HG02885 (cell line): ENCODE measurements around the gene DCUN1D3.
"Not testable (repeated sequence)": the region's sequence is repeated elsewhere in the genome, so short reads cannot be mapped to it uniquely, and the experiment has no call there.

Source experiments
- ATAC-seq: cut with Tn5 transposase; IDR thresholded peaks from one replicate; pipeline ENCODE4 v1.9.1; 2021; ENCODE audit warnings: mild to moderate bottlenecking; ENCODE audit not compliant: unreplicated experiment, poor library complexity

Gene DCUN1D3

DNA sequence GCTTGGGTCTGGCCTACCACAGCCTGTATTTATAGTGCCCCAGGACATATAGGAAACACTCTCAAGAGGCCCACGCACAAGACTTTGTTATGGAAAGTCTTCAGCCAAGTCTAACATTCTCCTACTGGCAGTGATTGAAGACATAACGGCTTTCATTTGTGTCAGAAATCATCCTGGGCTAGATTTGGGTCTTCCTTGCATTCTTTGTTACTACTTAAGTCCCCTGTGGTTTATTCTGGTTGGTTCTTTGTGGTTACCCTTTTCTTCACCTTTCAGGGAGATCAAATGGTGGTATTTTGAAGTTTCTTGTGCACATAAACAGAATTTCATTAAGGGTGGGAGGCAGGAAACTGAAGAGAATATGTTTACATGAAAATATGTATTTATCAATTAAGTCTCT is 56.1 kb downstream of the DCUN1D3 start:
- no peak for ATAC-seq

DNA sequence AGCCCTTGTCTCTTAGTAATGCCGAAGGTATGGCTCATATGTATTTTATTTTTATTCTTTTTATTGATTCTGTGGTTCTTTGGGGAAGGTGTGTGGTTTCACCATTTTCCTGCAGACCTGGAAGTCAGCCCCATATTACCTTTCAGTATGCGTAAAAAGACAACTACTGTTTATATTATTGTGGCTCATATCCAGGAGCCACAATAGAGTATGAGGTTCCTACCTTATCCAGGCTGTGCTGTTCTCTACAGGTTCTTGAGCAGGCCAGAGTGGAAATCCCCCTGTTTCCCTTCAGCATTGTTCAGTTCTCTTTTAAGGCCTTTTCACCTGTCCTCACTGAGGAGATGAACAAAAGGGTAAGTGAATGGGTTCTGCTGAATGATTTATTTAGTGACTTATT is 60.7 kb downstream of the DCUN1D3 start:
- ATAC-seq, result no peak

DNA sequence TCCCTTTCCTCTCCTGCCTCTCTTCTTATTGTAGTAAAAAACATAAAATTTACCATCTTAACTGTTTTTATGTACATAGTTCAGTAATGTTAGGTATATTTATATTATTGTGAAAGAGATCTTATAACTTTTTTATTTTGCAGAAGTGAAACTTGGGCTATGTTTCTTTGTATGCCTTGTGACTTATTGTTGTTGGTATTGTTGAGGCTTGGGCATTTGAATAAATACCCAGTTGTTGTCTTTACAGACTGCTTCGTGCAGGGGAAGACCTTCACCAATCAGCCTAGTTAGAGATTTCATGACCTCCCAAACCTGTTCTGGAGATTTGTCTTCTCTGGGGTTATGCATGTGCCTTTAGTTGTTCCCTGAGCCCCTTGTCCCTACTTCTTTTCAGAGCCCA is 61.9 kb downstream of the DCUN1D3 start:
- no peak for ATAC-seq

DNA sequence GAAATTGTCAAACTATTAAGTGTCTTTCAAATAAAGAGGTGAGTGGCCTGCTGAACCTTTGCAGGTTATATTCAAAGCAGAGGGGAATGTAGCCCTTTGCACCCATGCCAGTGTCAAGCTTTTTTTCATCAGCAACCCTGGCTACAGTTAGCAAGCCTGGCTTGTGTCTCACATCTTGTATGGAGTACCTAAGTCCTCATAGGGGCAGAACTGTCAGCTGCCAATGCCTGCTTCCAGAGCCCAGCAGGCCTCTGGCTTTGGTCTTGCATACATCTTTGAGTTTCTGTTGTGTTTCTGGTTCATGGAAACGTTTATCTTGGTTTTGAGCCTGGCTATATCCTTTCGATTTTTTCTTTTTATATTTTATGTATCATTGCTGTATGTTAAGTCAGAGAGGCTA is 67.1 kb downstream of the DCUN1D3 start:
- ATAC-seq, result no peak

DNA sequence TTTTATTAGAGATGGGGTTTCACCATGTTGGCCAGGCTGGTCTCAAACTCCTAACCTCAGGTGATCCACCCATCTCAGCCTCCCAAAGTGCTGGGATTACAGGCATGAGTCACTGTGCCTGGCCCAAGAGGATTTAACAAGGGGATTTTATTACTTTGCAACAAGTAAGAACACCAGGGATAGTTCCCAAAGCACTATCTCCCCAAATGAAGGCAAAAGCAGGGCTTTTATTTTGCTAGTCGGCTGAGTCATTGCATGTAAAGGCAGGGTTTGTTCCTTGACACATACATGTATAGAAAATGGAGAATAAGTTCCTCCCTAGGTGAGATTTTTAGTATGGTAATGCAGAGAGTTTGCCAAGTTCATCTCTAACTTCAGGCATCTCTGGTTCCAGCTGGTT is 69.8 kb downstream of the DCUN1D3 start:
- no peak for ATAC-seq

DNA sequence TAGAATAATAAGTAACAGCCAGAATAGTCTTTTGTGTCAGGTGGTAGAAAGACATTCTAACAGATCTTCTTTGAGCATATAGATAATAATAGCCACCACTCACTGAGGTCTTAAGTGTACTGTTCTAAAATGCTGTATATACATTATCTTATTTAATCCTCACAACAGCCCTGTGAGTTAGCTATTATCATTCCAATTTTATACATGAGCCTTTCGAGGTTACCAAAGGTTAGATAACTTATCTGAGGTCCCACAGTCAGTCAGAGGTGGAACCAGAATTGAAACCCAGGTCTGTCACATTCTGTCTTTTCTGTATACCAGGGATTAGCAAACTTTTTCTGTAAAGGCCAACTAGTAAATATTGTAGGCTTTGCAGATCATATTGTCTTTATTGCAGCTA is 70.6 kb downstream of the DCUN1D3 start:
- ATAC-seq, result no peak

DNA sequence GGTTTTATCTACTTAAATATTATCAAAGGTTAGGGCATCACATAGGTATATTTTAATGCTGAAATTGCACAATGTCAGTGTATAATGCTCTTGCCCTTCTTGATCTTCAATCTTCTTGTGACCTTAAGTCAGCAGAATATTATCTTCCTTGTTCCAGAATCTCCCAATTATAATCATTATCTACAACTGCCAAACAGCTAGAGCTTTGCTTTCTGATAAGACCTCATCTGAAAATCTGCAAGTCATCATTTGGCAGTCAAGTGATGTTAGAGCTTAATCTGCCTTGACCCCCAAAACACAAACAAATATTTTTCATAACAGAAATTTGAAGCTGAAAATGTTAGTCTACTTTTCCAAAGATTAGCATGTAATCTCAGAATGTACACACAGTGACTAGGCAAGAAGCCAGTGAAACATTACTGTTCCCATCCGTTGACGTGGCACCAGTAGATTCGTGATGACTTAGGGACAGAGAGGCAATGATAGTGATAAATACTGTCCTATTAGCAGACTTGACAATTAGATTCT is 74.1 kb downstream of the DCUN1D3 start:
- no peak for ATAC-seq

DNA sequence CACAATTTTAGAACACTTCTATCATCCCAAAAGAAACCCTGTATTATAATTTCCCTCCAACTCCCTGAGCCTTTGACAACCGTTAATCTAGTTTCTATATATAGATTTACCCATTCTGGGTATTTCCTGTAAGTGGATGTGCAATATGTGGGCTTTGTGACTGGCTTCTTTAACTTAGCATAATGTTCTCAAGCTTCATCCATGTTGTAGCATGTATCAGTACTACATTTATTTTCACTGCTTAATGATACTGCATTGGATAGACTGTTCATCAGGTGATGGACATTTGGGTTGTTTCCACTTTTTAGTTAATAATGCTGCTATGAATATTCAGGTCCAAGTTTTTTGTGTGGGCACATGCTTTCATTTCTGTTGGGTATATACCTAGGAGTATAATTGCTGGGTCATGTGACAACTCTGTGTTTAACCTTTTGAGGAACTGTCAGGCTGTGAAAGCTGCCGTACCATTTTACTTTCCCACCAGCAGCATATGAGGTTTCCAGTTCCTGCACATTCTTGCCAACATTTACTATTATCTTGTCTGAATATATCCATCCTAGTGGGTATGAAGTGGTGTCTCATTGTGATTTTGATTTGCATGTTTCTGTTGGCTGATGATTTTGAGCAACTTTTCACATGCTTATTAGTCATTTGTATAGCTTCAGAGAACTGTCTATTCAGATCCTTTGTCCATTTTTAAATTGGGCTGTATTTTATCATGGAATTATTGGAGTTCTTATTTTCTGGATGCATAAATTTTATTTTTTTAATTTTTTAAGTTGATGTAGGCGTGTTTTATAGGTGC is 77.4 kb downstream of the DCUN1D3 start:
- no peak for ATAC-seq

DNA sequence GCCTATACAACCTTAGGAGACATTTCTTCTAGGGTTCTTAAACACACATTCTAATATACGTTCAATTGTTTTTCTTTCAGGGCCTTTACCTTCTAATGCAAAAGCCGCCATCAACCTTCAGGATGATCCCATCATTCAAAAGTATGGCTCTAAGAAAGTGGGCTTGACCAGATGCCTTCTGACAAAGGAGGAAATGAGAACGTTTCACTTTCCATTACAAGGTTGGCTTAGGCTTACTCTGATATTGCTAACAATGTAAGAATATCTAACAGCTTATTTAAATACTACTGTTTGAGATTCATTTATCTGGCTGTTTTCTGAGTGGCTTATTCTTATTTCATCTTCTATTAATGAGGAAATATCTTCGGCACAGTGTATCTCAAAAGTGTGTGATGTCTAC is 78.5 kb downstream of the DCUN1D3 start:
- ATAC-seq, result no peak

DNA sequence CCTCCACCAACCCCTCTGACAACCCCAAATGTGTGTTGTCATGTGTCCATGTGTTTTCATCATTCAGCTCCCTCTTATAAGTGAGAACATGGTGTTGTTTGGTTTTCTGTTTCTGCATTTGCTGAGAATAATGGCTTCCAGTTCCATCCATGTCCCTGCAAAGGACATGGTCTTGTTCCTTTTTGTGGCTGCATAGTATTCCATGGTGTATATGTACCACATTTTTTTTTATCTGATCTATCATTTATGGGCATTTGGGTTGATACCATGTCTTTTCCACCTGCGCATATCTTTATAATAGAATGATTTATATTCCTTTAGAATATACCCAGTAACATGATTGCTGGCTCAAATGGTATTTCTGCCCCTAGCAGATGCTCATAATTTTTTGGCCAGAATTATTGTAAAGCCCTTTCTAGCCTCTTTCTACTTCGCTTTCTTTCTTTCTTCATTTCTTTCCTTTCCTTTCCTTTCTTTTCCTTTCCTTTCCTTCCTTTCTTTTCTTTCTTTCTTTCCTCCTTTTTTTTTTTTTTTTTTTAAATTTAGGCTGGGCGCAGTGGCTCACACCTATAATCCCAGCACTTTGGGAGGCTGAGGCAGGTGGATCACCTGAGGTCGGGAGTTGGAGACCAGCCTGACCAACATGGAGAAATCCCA is 81.1 kb downstream of the DCUN1D3 start:
- ATAC-seq, result no peak

DNA sequence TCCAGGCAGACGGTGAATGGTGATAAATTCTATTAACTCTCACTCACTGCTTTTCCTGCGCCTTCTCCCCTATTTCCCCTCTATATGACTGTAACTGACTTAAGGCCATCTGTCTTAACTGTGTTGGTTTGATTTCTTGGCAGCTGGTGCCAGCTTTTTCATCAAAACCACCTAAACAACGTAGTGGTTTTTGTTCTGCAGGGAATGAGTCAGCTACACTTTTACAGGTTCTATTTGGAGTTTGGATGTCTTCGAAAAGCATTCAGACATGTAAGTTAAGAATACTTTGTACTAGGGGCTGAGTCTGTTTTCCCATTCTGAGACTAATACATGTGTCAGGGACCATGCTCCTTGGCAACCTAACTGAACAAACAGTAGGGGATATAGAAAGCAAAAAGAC is 85.4 kb downstream of the DCUN1D3 start:
- no peak for ATAC-seq

DNA sequence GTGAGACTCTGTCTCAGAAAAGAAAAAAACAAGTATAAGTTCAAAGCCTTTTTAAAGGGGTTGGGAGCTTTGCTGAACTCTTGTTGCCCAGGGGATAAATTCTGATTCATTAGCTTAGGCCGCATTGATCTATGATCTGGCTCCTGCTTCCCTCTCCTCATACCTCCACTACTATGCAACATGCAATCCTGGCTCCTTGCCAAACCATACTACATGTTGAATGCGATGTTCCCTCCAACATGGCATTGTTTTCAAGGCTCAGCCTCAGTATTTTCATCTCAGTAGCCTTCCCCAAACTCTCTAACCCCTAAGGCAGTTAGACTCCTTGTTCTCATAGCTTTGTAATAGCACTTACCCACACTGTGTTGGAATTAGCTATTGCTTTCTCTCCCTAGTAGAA is 87.6 kb downstream of the DCUN1D3 start:
- ATAC-seq, result no peak

DNA sequence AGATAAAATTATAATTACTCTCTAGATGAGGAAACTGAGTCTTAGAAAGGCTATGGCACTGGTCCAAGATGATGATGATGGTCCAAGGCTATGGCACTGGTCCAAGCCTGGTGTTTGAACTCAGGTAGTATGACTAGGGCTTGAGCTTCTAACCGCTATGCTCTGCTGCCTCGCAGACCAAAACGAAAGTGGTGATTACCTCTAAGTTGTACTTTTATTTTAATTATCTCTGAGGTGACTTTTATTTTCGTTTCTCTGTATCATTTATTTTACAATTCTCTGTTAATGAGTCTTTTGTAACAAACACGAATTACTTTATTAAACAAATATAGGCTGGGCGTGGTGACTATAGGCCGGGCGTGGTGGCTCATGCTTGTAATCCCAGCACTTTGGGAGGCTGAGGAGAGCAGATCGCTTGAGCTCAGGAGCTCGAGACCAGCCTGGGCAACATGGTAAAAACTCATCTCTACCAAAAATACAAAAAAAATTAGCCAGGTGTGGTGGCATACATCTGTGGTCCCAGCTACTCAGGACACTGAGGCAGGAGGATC is 88.2 kb downstream of the DCUN1D3 start:
- no peak for ATAC-seq

DNA sequence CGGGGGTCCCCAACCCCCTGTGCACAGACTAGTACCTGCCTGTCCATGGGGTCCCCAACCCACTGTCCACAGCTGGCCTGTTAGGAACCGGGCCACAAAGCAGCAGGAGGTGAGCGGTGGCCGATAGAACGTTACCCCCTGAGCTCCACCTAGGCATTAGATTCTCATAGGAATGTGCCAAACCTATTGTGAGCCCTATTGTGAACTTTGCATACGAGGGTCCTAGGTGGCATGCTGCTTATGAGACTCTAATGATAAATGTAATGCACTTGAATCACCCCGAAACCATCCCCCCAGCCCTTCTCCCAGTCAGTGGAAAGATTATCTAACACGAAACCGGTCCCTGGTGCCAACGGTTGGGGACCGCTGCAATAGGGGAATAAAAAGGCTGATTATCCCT is 92.3 kb downstream of the DCUN1D3 start:
- ATAC-seq, result no peak

DNA sequence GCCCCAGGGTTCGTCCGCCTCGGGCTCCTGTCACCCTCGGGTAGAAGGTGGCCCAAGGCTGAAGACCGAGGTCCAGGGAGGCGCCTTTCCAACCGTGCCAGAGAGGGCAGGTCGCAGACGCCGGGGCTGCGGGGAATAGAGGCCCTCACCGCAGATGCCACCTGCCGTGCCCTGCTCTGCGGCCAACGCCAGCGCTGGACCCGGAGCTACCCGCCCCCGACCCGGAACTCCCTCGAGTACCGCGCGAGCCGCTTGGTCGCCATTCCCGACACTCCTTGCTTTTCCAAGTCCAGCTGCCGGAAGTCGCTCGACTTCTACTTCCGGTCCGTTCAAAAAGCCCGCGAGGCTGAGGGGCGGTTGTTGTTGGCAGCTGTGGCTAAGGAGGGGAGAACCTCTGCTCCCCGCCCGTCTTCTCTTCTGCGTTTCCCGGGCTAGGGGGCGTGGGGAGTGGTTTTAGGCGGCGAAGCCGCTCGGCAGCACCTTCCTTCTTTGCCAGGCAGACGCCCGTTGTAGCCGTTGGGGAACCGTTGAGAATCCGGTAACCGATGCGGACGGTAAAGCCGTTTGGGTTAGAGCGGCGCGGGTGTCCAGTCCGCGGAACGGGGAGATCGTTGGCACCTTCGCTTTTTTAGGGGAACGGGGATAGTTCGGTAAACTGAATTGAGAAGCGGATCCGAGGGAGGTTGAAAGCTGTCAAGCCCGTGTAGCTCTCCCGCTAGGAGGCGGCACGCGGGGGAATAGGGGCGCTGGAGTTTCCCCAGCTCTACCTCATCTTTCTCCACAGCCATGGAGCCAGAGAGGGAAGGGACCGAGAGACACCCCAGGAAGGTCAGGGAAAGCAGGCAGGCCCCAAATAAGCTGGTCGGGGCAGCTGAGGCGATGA is 93.7 kb downstream of the DCUN1D3 start, which contains the start of the genes ERI2 and REXO5:
TSS of gene ERI2 (minus strand) at position 305 of the 883 bp plus-strand sequence. CDS start at position 263, 42 bp downstream.
TSS of gene REXO5 (plus strand) at position 360 of the 883 bp plus-strand sequence. CDS start at position 787, 427 bp downstream.
- ATAC-seq, result peak; percentile 86

DNA sequence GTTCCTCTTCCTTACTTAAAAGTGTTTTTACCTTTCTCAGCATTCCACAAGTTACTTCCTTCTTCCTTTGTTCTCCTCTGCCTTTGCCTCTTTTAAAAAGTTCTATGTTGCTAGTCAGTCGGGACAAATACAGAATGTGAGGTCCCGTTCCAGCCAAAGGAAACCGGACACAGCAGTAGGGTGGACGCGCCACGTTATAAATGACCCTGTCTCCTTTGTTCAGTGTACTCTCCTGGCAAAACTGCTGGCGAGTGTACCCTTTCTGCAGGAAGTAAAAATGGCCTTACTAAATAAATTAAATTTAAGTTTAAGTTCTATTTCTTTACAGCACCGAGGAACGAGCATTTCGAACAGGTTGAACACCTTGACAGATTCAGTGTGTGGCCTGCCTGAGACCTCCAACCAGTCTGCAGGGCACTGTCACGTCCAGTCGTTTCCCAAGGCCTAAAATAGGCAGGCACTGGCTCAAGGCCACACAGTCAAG is 94.4 kb downstream of the DCUN1D3 start:
- ATAC-seq, result not testable (repeated sequence)
